ENCODE measurements around the gene HAUS6.
A peak's percentile ranks its signal among the peaks of the same experiment; 100 is the strongest.

Gene HAUS6

DNA sequence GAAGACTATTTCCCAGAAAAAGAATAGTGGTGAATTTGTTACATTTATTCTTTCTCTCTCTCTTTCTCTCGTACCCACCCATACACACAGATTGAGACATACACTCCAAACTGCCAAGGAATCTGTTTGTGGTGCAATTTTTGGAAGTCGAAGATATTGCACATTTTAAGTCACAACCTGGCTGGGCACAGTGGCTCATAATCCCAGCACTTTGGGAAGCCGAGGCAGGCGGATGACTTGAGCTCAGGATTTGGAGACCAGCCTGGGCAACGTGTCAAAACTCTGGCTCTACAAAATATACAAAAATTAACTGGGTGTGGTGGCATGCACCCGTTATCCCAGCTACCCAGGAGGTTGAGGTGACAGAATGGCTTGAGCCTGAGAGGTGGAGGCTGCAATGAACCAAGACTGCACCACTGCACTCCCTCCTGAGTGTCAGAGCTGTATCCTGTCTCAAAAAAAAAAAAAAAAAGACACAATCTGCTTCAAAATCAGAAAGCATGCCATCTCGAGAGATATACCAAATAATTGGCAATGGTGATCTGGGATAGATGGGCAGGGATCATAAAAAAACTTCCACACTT lies 43.8 kb upstream of the HAUS6 start:
- no peaks in the 10 kb centered on the region for H3K36me3 Mint-ChIP-seq (ENCODE audit: low read depth)
- H3K27ac Mint-ChIP-seq, result no peak overlapping the region
- peaks cover 5% of the 10 kb centered on the region for H3K4me1 Mint-ChIP-seq
- H3K4me3 Mint-ChIP-seq, result no peak overlapping the region
- H3K9me3 Mint-ChIP-seq, result no peaks in the 10 kb centered on the region
- TF ChIP-seq, protein P1, sequence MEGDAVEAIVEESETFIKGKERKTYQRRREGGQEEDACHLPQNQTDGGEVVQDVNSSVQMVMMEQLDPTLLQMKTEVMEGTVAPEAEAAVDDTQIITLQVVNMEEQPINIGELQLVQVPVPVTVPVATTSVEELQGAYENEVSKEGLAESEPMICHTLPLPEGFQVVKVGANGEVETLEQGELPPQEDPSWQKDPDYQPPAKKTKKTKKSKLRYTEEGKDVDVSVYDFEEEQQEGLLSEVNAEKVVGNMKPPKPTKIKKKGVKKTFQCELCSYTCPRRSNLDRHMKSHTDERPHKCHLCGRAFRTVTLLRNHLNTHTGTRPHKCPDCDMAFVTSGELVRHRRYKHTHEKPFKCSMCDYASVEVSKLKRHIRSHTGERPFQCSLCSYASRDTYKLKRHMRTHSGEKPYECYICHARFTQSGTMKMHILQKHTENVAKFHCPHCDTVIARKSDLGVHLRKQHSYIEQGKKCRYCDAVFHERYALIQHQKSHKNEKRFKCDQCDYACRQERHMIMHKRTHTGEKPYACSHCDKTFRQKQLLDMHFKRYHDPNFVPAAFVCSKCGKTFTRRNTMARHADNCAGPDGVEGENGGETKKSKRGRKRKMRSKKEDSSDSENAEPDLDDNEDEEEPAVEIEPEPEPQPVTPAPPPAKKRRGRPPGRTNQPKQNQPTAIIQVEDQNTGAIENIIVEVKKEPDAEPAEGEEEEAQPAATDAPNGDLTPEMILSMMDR (IDR thresholded peaks at IDR 0.05; ENCODE audit: unreplicated experiment in 3 of 3), result no peak
- H3K27me3 Mint-ChIP-seq (ENCODE audit: low read depth), result peaks cover 7% of the 10 kb centered on the region

DNA sequence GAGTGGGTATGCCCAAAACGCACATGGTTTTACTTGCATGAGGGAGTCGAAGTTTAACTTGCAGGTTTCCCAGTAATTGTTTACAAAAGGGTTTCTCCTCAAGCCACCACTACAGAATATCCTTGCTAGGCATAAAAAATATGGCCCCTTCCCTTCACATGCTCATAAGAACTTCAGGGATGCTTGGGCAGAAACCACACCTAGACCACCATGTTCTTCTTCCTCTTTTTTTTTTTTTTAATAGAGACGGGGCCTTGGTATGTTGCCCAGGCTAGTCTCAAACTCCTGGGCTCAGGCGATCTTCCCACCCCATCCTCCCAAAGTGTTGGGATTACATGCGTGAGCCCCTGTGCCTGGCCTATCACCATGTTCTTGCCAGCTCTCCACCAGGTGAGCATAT lies 43.2 kb upstream of the HAUS6 start:
- Mint-ChIP-seq H3K36me3 (ENCODE audit: low read depth) (no peaks in the 10 kb centered on the region), H3K9me3 (no peaks in the 10 kb centered on the region), H3K27ac (no peak overlapping the region), H3K4me1 (peaks cover 5% of the 10 kb centered on the region), H3K4me3 (no peak overlapping the region), H3K27me3 (ENCODE audit: low read depth) (peaks cover 3% of the 10 kb centered on the region)
- TF ChIP-seq, protein P1 (IDR thresholded peaks at IDR 0.05; ENCODE audit: unreplicated experiment in 3 of 3), result no peak

DNA sequence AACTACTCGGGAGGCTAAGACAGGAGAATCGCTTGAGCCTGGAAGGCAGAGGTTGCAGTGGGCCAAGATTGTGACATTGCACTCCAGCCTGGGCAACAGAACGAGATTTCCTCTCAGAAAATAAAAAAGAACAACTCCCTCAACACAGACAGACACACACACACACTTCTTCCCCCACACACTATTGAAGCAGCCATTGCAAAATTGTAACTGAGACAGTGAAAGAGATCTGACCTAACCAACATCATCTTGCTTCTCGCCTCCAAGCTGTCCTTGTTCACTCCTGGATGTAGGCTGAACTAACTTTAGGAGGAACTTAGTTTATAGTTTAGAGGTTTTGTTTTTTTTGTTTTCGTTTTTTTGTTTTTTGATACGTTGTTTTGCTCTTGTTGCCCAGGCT lies 37.6 kb upstream of the HAUS6 start:
- Mint-ChIP-seq H3K27me3 (ENCODE audit: low read depth) (no peaks in the 10 kb centered on the region), H3K27ac (no peak overlapping the region), H3K4me3 (no peak overlapping the region), H3K9me3 (no peaks in the 10 kb centered on the region), H3K36me3 (ENCODE audit: low read depth) (no peaks in the 10 kb centered on the region), H3K4me1 (no peaks in the 10 kb centered on the region)
- TF ChIP-seq, protein P1 (IDR thresholded peaks at IDR 0.05; ENCODE audit: unreplicated experiment in 3 of 3), result no peak

DNA sequence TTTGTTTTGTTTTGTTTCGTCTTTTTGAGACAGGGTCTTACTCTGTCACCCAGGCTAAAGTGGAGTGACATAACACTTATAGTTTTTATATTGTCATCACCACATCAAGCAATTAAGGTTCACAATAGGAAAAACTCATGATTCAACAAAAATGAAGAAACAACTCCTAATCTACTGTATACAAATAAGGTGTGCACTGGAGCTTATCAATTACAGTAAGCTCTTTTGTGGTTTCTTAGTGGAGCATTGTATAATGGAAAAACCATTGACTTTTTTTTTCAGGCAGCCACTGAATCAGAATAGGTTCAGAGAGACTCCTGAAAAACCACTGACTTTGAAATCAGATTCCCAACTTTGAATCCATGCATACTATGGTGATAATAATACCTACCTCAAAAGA lies 35.4 kb upstream of the HAUS6 start:
- H3K4me1 Mint-ChIP-seq, result no peaks in the 10 kb centered on the region
- H3K9me3 Mint-ChIP-seq, result no peaks in the 10 kb centered on the region
- TF ChIP-seq, protein P1 (IDR thresholded peaks at IDR 0.05; ENCODE audit: unreplicated experiment in 3 of 3), result no peak
- H3K36me3 Mint-ChIP-seq (ENCODE audit: low read depth), result no peaks in the 10 kb centered on the region
- H3K27ac Mint-ChIP-seq, result no peak overlapping the region
- no peaks in the 10 kb centered on the region for H3K27me3 Mint-ChIP-seq (ENCODE audit: low read depth)
- H3K4me3 Mint-ChIP-seq, result no peak overlapping the region

DNA sequence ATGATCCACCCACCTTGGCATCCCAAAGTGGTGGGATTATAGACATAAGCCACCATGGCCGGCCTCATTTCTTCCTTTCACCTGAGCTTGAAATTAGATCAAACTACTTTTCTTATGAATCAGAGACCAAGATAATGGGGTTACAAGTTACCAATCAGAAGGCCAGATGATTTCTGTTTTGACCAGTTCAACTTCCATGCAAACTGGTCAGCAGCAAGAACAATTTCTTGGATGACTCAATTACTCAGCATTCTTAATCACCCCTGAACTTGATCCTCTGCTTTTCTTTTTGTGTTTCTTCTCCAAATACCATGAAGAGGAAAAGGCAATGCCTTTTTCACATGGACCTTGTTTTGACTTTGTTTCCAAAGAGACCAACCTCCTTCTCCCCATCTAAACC lies 34.6 kb upstream of the HAUS6 start:
- Mint-ChIP-seq H3K36me3 (ENCODE audit: low read depth) (no peaks in the 10 kb centered on the region), H3K4me1 (no peaks in the 10 kb centered on the region), H3K9me3 (no peaks in the 10 kb centered on the region), H3K4me3 (no peak overlapping the region), H3K27me3 (ENCODE audit: low read depth) (no peaks in the 10 kb centered on the region), H3K27ac (no peak overlapping the region)
- TF ChIP-seq, protein P1 (IDR thresholded peaks at IDR 0.05; ENCODE audit: unreplicated experiment in 3 of 3), result no peak

DNA sequence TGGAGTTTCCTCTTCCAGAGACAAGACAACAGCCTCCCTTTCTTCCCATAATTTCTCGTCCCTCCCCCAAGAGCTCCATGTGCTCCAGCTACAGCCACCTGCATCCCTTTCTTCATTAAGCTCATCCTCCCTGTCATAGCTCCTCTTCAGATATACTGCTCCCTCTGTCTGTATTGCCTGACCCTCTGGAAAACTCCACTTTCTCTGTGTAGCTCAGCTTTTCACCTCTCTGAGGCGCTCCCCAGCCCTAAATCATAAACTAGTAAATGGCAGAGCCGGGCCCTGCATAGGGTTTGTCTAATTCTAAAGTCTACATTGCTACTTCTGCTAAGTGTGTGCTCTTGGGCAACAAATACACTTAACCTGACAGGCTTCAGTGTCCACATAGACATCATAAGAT lies 33.4 kb upstream of the HAUS6 start:
- Mint-ChIP-seq H3K27ac (peak overlapping the region in 1 of 3 experiments; percentile 7), H3K4me3 (no peak overlapping the region), H3K9me3 (no peaks in the 10 kb centered on the region), H3K27me3 (ENCODE audit: low read depth) (no peaks in the 10 kb centered on the region), H3K36me3 (ENCODE audit: low read depth) (no peaks in the 10 kb centered on the region), H3K4me1 (no peaks in the 10 kb centered on the region)
- TF ChIP-seq, protein P1 (IDR thresholded peaks at IDR 0.05; ENCODE audit: unreplicated experiment in 3 of 3), result no peak

Measured in nephron (organoid).